GM21717 (cell line): ENCODE measurements around the gene LRRC4.

ENCODE experiments used
- ATAC-seq: cut with Tn5 transposase; IDR thresholded peaks from one replicate; pipeline ENCODE4 v1.9.1; 2021; ENCODE audit warnings: mild to moderate bottlenecking, moderate library complexity; ENCODE audit not compliant: unreplicated experiment

The LRRC4 gene

DNA sequence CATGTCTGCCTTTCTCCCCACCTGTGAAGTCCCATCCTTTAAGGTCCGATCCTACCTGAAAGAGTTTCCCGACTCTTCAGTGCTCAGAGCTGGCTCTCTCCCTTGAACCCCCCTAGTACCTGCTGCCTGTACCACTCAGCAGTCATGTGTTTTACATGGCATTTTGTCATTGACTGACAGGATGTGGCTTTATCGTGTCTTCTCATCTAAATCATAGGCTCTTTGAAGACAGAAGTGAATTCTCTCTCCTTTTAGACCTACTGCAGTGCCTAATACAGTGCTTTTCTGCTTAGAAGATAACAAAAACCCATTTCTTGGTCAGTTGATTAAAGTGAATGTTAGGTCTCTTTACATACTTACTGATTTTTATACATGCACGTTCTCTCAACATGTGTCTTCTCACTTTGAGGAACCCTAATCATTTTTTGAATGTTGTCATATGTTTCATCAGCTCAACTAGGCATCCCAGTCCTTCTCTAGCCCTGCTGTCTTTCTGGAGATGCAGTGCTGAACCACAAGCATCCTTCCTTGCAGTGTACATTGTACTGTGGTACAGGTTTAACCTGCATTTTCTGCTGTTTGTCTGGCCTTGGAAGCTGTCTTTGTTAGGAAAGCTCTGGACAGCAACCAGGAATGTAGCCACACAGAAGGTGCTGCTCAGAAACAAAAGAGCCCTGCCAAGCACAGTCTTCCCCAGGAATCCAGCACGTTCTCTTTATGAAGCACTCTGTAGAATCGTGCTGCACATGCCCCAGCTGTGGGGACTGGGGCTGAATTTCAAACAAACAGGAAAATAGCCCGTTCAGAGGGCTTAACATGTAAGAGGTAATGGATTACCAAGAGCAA, 28.1 kb upstream of the LRRC4 start:
- no peak for ATAC-seq

DNA sequence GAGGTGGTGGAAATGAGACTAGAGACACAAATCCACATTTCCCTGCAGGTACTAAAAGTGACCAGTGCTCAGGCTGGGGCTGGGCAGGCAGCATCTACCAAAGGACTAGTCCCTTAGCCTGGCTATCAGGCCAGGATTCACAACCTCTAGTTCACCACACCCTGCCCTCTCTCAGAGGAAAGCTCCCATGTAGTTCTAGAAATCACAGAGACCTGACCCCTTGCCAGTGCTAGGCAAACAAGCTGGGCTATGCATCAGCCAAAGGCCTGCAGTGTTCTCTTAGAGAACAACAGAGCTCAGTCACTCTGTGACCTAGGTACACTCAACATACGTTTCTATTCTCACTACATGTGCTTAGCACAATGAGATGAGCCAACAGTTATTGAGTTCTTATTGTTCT, 26.7 kb upstream of the LRRC4 start:
- ATAC-seq = no peak

GRCh38 chr7:128056901-128057300, 25.7 kb upstream of the LRRC4 start:
- no peak for ATAC-seq

DNA sequence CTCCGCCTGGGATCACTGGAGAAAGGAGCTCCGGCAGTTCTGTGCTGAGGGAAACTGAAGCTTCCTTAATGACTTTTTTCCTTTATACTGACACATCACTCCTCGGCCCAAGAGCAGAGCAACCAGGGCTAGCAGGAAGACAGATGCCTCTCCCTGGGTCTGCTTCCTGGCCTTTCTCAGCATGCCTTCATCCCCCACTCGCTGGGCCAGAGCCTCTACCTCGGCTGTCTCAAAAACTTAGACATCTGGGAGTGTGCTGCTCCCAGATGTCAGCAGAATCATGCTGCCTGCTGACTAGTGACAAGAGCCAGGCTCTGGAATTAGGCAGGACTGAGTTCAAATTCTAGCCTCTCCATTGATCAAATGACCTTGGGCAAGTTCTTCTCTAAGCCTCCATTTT, 24.4 kb upstream of the LRRC4 start:
- ATAC-seq = no peak

DNA sequence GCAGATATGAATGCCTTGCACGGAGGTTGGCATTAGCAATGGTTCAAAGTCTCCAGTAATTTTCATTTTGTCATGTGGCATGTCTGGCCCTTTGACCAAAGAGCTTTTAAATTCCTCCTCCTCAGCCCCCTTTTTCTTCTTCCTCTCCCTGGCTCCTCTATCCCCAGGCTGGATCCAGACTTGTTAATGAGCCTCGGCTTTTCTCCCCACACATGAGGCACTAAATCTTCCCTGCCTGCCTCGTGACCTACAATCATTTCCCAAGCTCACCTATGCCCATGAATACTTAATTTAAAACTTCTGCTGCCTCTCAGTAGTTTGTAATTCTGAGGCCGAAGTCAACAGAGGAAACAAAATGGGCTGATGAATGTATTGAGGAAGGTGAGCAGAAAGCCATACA, 23.3 kb upstream of the LRRC4 start:
- ATAC-seq = no peak

DNA sequence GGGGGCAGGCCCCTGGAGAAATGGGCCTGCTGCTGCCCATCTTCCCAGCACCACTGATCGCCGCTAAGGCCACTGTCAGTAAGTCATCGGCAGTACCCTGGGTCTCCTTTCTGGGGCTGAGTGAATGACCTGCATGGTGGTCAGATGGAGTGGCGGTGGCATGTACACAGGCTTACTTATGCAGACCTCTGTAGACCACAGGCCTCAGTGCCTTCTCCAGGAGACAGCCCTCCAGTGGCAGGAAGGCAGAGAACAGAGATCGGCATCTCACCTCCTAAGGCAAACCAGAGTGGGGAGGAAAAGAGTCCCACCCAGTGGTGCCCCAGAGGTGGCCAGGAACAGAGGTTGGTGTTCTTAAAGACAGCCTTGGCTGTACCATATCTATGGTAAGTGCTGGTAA, 22.8 kb upstream of the LRRC4 start:
- no peak for ATAC-seq

DNA sequence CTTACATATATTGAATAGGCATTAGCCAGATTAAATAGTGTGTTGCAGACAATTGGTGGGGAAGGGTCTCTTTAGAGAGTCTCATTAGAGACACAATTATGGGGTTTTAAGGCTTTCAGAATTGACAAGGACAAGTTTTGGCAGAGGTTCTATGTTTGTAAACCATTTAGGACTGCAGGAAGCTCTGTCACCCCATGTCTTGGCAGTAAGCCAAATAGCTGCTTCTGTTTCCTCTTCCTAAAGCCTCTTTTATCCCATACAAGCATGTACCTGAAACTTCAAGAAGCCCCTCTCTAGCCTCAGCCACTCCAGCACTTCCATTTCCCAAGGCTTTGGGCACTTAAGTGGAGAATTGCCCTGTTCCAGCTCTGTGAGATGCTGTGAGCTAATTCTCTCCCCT, 21.8 kb upstream of the LRRC4 start:
- ATAC-seq = no peak

GRCh38 chr7:128052404-128052803, 21.2 kb upstream of the LRRC4 start:
- ATAC-seq = no peak

DNA sequence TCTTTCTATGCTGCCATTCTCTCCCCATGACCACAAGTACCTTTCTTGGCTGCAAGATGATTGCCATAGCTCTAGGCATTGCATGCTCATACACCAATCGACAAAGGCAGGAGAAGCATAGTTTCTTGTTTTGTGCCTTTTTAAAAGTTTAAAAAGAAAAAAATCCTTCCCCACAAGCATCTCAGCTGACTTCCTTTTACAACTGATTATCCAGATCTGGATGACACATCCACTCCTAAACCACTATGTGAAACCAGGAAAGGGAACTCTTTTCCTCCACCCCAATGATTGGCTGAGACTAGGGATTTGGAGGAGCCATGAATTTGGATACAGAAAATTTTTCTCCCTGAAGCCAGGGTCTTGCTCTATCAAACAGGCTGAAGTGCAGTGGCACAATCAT, 14.5 kb upstream of the LRRC4 start:
- no peak for ATAC-seq

- no peak for ATAC-seq
Observed at GRCh38 chr7:128045158-128045557, 13.9 kb upstream of the LRRC4 start.

DNA sequence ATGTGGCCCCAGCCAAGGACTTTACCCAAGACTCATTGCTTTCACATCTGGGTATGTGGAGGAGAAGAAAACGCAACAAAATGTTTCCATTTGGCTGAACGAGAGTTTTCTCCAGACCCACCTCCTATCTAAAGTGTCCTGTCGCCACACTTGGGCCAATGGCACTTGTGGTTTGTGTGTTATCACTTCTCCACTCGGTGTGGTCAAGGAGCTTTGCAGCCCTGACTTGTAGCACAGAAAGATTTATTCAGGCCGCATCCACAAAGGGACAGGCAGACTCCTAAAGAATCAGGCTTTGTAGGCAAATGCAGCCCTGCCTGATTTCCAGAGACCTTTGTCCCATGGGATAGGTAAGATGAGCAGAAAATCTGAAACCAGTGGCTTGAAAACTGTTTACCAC, 12.8 kb upstream of the LRRC4 start:
- no peak for ATAC-seq

DNA sequence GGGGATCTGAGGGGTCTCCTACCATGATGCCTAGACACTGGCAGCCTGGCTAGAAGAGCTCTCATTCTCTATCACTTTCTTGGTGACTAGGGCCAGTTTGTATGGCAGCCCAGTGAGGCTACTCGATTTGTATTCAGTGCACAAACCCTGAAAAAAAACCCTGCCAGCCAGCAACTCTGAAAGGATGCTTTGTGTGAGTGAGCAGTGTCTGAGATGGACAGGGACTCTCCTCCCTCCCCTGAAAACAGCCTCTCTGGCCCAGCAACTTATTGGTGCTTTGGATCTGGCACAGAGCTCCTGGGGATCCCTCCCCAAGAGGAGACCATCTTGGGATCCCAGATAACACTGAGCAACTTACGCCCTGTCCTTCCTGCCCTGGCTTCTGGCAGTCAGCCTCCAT, 10.8 kb upstream of the LRRC4 start:
- ATAC-seq = no peak

DNA sequence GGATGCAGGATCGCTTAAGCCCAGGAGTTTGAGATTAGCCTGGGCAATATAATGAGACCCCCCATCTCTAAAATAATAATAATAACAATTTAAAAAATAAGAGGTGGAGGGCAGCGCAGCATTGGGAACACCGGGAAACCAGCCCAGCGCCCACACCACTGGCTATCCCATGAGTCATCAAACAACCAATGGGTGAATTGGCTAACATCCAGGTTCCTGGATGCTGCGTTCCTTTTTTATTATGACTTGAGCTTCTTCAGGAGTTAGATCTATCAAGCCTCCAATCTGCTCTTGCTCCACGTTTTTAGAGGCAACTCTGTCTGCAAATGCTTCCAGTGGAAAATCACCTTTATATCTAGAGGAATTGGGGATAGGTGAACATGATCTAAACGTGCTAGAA, 10.0 kb upstream of the LRRC4 start:
- no peak for ATAC-seq

DNA sequence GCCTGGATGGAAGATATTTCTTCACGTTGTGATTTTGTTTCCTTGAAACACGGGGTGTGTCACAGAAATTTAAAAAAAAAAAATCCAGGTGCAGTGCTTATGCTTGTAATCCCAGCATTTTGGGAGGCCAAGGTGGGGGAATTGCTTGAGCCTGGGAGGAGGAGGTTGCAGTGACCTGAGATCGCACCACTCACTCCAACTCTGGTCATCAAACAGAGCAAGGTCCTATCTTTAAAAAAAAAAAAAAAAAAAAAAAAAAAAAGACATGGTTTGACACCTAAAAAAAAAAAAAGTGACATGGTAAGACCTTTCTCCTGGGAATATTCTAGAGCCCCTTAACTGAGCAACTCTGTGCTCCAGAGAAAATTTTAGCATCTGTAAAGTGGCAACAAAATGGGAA, 9.0 kb upstream of the LRRC4 start:
- no peak for ATAC-seq

DNA sequence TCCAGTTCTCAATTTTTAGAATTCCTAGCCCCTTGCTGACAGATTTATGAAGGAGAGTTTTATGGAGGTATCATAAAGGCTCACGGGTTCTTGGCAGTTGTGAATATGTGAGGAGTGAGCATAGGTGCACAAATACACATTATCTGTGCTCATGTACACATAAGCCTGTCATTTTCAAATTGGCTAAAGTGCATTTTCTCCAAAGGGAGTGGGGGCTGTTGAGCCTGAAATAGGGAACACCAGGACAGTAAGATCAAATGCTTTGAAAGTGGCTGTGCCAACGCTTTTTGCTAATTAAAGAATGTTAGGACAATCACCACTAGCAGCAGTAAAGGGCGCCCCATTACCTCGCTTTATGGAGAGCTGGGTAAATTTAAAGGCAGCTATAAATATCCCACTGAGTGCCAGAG, 8.3 kb upstream of the LRRC4 start:
- no peak for ATAC-seq

DNA sequence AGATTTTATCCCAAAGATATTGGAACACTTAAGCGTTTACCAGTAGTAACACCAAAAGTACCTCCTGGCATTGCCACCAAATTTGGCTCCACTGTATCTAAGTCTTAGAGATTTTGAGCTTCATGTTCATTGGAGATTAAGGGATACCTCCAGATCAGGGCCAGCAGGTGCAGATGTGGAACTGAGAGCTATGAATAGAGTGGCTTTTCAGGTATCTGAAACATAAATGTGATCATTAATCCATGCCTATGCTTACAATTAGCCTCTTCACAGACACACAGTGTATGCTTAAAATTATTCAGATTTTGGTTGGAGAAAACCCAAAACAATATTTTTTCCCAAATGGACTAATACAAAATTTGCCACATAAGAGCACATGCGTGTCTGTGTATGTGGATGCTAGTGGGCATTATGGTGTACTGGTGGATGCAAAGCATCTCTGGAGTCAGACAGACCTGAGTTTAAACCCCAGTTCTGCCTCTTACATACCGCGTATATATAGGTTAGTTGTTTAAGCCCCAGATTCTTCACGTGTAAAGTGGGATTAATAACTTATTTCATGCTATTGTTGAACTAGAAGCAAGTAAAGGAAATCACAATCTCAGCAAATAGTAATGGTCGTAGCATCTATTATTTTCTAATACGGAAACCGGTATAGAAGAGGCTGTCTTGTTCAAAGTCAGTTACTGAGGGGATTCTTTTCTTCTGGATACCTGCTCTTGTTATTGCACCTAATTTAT, 6.8 kb upstream of the LRRC4 start:
- ATAC-seq = peak; percentile 39

DNA sequence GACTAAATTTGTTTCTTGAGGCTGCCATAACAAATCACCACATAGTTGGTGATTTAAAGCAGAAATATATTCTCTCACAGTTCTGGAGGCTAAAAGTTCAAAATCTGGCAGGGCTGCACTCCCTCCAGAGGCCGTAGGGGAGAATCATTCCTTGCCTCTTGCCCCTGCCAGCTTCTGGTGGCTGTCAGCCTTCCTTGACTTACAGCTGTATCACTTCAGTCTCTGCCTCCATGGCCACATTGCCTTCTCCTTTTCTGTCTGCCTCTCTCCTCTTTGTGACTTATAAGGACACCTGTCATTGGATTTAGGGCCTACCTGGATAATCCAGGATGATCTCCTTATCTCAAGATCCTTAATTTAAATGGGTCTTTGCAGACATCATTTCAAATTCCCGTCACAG, 5.8 kb upstream of the LRRC4 start:
- ATAC-seq = no peak

DNA sequence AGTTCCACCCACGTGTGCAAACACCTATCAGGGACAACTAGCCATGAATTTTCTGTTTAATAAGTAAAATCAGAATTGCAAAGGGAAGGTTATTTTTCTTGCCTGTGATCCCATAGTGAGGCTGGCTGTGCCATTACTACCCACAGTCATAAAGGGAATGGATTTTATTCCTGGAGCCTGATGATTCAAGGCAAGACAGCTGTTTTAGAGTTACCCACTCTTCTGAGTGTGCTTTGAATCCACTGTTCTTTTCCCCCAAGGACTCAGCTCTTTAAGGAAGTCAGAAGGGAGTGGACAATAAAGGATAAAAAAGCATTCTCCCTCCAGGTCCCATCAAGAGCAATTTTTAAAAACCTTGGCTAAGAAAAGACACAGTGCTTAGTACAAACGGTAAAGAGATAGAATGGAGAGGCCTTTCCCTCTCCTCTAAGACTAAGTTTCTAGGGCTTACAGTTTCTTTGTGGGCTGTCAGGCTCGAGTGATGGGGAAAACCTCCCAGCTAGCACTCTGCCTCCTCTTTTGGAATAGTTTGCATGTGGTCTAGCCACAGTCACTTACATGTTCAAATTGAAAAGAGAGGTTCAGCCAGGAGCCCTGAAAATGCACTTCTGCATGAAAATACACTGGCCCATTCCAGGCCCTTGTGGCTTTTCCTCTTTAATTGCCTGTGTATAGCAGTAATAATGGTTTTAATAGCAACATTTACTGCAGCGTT, 5.1 kb upstream of the LRRC4 start:
- ATAC-seq = peak; percentile 62

DNA sequence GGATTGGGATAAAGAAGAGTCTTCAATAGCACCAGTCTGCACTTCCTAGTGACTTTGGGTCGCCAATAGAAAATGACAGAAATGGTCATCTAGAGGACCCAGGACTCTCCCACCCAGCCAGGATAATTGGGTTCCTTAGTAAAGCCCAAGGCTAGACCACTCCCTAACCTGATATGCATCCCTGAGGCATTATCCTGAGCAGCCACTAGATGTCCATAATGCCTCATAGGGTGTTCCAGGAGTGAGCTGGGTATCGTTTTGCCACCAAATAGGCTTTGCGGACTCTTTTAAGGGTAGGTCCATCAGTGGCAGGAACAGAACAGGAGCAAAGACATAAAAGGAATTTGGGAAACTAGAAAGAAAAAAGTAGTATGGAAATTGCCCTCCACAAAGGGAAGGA, 4.5 kb upstream of the LRRC4 start:
- no peak for ATAC-seq

- ATAC-seq = no peak
Observed at GRCh38 chr7:128034825-128035224, 3.6 kb upstream of the LRRC4 start.

DNA sequence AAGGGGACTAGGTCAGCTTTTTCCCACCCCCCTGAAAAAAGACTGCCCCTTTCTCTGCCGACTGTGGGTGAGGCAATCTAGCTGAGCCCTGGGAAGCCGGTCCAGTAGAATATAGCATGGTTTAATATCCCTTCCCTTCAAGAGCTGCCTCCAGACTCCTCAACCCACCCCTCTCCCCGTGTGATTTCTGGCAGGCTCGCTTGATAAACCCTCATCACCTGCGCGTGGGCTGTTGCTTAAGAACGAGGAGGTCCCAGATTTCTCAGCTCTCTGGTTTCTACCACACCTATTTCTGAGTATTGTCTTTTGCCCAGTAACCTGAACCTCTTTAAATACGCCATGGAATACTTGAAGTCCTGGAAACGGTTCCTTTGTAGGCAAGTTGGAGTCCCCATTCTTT, 2.0 kb upstream of the LRRC4 start:
- no peak for ATAC-seq
